HEK293T (cell line): ENCODE measurements around the gene PSME3IP1.

Experiments
- ARNT ChIP-seq: fragments of 450-650 bp; IDR thresholded peaks from 2 replicates; pipeline ENCODE4 v1.6.1; 2017; ENCODE audit warnings: mild to moderate bottlenecking
- BHLHE40 ChIP-seq: fragments of 450-650 bp; IDR thresholded peaks from 2 replicates; pipeline ENCODE4 v1.6.1; 2016; ENCODE audit warnings: mild to moderate bottlenecking, moderate library complexity, borderline replicate concordance
- CTBP1 ChIP-seq: fragments of 450-650 bp; IDR thresholded peaks from 2 replicates; pipeline ENCODE4 v1.6.1; 2016; ENCODE audit warnings: borderline replicate concordance
- ELF4 ChIP-seq: fragments of 450-650 bp; IDR thresholded peaks from 2 replicates; pipeline ENCODE4 v1.6.1; 2017; ENCODE audit warnings: antibody characterized with exemption
- FOXA1 ChIP-seq: fragments of 450-650 bp; IDR thresholded peaks from 2 replicates; pipeline ENCODE4 v1.6.1; 2016; ENCODE audit warnings: mild to moderate bottlenecking
- FOXK2 ChIP-seq: fragments of 450-650 bp; IDR thresholded peaks from 2 replicates; pipeline ENCODE4 v1.6.1; 2016; ENCODE audit warnings: mild to moderate bottlenecking
- FOXM1 ChIP-seq: fragments of 450-650 bp; IDR thresholded peaks from 2 replicates; pipeline ENCODE4 v1.6.1; 2017; ENCODE audit warnings: mild to moderate bottlenecking, borderline replicate concordance
- L3MBTL2 ChIP-seq: fragments of 450-650 bp; conservative IDR thresholded peaks from 2 replicates; pipeline ENCODE4 v1.6.1; 2016; ENCODE audit warnings: mild to moderate bottlenecking
- LEF1 ChIP-seq: fragments of 450-650 bp; IDR thresholded peaks from 2 replicates; pipeline ENCODE4 v1.6.1; 2017; ENCODE audit warnings: mild to moderate bottlenecking, borderline replicate concordance
- SP1 ChIP-seq: fragments of 450-650 bp; IDR thresholded peaks from 2 replicates; pipeline ENCODE4 v1.6.1; 2017
- SUZ12 ChIP-seq: fragments of 450-650 bp; IDR thresholded peaks from 2 replicates; pipeline ENCODE4 v1.6.1; 2016; ENCODE audit warnings: mild to moderate bottlenecking
- TARDBP ChIP-seq: fragments of 450-650 bp; IDR thresholded peaks from 2 replicates; pipeline ENCODE4 v1.6.1; 2016

DNA sequence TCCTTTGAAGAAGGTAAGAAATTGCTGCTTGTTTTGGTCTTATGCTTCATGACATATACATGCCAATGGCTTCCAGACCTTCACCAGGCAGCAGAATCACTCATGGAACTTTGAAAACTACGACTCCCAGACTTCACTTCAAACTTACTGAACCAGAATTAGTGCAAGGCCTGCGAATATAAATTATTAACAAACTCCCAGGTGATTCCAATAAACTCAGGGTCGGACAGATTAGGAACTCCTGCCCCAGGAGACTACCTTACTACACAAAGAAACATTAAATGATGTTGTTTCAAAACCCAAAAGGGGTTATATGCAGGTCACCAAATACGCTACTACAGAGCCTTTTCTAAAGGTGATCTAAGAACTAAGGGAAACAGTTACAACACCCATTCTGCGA, 20.4 kb downstream of the PSME3IP1 start:
- TF ChIP-seq TARDBP (no peak), LEF1 (no peak), SP1 (no peak), ARNT (no peak), FOXM1 (no peak), FOXK2 (no peak), BHLHE40 (no peak), CTBP1 (no peak), SUZ12 (no peak), FOXA1 (no peak), ELF4 (no peak), L3MBTL2 (no peak)
